CD4-positive, alpha-beta T cell treated with Interleukin-12 subunit alpha and Interleukin-12 subunit beta, for 1 hour (primary cell): ENCODE results near the gene RAMP2.

Source experiments
- DNase-seq: peaks from one replicate; pipeline ENCODE4 v3.0.0-alpha.2; 2020

Gene RAMP2

DNA sequence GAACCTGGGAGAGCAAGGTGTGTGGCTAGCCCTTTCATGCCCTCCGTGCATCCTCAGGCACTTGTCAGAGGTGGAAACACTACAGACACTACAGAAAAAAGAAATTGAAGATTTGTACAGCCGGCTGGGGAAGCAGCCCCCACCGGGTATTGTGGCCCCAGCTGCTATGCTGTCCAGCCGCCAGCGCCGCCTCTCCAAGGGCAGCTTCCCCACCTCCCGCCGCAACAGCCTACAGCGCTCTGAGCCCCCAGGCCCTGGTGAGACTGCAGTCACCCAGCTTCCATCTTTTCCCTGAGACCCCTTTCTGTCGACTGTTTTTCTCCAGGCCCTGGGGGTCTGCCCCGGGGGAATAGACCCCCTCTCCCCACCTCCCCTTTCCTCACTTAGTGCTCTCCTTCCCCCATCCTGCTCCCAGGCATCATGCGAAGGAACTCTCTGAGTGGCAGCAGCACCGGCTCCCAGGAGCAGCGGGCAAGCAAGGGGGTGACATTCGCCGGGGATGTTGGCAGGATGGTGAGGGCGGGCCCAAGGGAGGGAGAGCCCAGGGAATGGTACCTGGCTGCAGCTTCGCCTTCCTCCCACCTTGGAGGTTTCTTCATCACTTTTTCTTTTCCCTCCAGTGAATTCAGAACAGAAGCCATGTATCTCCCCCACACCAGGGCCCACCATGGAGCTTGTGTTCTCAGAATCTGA, 35.2 kb downstream of the RAMP2 start:
- DNase-seq, result no peak

DNA sequence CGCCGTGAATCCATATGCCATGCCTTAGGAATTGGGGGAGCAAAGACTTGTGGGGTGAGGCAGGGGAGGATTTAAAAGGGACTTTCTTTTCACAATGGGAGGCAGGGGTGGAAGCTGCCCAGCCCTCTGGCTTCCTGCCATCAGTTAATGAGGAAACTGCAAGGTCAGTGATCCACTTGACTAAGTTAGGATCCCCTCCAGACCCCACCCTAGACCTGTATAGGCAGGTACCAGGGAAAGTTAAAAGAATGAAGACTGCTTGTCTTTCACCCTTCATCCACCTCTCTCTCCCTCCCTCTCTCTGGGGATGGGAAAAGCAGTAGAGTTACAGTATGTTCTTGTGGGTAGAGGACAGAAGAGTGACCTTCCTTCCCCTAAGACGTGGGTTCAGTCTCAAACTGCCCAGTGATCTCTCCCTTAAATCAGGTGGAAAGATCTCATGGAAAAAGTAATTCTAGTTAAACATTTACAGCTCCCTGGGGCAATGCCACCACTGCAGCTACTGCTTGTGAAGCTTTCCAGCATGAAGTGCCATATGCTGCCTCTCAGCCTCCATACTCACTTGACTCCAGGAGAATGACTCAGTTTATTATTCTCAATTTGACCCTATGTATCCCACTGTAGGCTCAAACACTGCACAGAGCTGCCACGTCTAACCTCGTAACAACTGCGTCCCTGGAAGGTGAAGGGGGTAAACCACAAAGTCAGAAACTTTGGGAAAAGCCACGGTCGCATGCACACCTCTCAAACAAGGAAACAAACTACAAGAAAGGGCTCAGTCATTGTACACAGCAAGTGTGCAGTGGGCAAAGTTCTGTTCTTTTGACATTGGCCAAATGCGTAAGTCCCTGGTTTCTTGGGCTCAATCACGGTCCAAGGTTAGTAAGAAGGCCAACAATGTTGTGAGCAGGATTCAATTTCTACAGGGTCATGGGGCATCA, 36.3 kb downstream of the RAMP2 start:
- DNase-seq, result no peak

DNA sequence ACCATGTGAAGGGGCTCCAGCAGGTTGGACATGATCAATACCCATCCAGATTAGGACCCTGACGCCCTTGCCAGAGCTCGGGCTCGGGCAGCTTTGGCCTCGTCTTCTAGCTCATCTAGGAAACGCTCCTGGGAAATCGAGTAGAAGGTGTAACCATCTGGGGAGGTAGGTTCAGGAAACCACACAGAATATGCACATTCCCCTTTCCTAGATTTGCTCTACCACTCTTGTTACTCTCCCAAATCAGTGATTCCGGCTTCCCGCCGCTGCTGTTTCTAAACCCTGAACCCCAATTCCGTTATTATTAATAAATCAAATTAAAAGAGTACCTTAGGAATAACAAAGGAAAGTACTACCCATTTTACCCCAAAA, 37.0 kb downstream of the RAMP2 start:
- DNase-seq, result no peak

DNA sequence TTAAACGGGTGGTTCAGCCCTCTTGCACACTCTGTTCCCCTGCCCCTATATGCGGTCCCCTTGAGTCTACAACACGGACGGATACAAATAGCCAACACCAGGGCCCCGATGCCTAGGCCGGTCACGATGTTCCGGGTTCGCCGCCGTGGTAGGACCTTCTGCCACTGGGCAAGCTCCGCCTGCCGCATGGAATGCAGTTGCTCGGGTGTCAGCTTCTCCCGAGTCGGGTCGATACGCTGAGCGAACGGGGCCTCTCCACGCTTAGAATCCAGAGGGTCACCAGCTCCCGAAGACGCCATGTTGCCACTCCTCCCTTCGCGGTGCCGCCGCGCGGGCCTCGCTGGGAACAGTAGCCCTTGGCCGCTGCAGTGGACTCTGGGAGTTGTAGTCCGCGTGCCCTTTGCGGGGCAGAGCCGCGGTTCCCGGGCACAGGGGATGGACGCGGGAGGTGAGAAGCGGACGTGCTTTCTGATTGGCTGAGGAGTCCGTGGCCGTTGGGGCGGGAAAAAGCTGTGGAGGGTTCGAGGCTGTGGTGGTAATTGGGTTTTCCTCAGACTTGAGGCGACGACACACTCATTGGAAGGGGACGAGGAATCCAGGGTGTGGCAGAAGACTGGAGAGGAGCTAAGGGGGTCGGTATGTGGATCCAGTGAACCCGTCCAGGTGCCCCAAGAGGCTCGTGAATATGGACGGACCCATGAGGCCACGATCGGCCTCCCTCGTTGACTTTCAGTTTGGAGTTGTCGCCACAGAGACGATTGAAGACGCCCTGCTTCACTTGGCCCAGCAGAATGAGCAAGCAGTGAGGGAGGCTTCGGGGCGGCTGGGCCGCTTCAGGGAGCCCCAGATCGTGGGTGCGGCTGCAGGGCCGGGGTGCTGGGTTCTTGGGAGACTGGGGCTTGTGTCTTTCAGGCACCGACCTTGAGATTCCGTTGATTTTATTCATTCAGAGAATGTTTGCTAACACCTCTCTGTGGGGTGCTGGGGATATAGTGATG, 37.7 kb downstream of the RAMP2 start, which contains the start of the genes CNTD1 and COA3:
Gene CNTD1 (plus strand): TSS at position 479 of the 998 bp plus-strand sequence. CDS start 207 bp downstream, at position 686.
Gene COA3 (minus strand): TSS at position 322 of the 998 bp plus-strand sequence. CDS start 23 bp downstream, at position 299.
- DNase-seq, result peak; percentile 77

DNA sequence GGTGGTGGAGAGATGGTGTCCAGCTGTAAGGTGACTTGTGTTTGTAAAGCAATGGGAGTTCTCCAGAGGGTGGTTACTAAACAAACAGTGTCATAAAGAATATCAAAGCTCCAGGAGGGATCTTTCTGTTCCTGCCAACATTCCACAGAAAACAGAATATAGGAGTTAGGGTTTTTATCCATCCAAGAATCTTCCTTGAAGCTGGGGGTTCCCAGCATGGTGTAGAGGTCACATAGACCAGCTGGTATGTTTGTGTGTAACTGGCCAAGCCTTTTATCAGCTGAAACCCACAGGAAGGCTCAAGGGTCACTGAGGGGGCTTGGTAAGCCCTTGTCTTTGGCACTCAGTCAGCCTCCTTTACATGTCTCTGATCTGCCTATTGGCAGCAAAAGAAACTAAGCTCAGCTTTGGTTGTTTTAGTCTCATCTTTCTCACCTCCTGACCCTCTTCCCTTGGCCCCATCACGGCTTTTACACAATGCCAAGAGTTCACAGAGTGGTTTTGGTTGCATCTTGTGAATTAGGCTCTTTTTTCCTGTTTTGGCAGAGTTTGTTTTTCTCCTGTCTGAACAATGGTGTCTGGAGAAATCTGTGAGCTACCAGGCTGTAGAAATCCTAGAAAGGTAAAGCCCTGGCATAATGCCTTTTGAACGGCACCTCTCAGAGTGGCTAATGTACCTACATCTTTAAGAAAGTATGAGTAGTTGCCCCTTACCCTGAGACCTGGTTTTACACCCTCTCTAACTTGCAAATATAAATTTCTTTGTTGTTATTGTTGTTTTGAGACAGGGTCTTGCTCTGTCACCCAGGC, 42.3 kb downstream of the RAMP2 start:
- DNase-seq, result no peak

DNA sequence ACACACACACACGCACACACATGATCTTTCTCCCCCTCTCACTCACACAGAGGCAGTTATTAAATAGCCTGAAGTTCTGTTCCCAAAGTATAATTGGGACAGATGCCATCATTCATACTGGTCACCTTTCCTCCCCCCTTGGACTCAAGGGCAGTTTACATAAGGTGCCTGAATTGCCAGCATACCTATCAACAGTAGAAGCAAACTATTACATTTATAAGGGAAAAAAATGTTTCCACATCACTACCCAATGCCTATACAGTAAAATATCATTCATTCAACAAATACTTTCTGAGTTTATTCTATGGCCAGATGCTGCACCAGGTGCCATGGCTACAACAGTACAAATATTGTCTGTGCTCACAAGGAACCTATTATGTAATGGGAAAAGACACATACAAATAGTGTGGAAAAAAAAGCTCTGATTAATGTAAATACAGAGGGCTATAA, 43.9 kb downstream of the RAMP2 start:
- DNase-seq, result no peak

DNA sequence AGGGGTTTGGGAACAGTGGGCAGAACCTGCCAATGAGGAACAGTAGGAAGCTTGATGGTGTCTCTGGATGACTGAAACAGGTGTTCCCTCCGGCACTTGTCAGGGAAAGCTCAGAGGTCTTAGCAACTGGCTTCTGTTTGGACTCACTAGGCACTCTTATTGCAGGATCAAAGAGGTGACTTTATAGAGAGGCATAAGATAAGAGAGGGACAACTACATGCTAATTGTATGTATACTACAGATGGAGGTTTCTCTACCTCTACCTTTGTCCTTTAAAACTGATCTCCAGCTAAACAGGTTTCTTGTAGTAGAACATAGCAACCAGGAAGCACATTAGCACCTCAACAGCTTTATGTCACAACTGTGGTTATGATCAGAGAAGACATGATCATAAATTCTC, 45.2 kb downstream of the RAMP2 start:
- no peak for DNase-seq

DNA sequence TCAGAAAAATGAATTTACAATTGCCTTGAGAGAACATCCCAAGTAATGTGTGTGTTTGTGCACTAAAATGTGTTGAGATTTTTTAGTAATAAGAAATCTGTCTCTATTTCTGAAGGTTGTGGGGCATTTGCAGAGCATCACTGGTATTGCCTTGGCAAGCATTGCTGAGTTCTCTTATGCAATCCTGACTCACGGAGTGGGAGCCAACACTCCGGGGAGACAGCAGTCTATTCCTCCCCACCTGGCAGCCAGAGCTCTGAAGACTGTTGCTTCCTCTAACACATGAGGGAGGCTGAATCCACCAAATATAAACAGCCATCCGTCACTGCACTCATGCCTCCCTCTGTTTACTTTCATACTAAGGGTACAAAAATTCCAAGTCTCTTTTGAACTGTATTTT, 48.2 kb downstream of the RAMP2 start:
- DNase-seq, result no peak
